Thymus (tissue), 11 donors: ENCODE measurements around the gene PKD1L1. TPM values are rescaled to one million over a fixed set of nuclear protein-coding genes. Genes with fewer than 3 reads are reported as not detected.

ENCODE experiments used
- DNase-seq, 9 donors: peaks; one replicate each; pipeline ENCODE4 v3.0.0-alpha.2; 2013; ENCODE audit warnings: low spot score in 9 of 9, low read depth in 6 of 9, missing footprints in 1 of 9
- H3K27ac ChIP-seq, 2 donors: one replicate each; pipeline ENCODE4 v1.5.1; 2013; ENCODE audit warnings: control low read depth in 1 of 2, low read depth in 1 of 2, low read length in 1 of 2, mild to moderate bottlenecking in 1 of 2, moderate library complexity in 1 of 2
- H3K27me3 ChIP-seq, 2 donors: one replicate each; pipeline ENCODE4 v1.5.1; 2013; ENCODE audit warnings: low read length in 1 of 2; ENCODE audit not compliant: control insufficient read depth in 2 of 2, insufficient read depth in 1 of 2
- H3K36me3 ChIP-seq, 2 donors: one replicate each; pipeline ENCODE4 v1.5.1; 2013; ENCODE audit warnings: low read length in 1 of 2, mild to moderate bottlenecking in 1 of 2, moderate library complexity in 1 of 2; ENCODE audit not compliant: control insufficient read depth in 2 of 2, insufficient read depth in 2 of 2
- H3K4me1 ChIP-seq, 2 donors: one replicate each; pipeline ENCODE4 v1.5.1; 2013; ENCODE audit warnings: low read length in 2 of 2; ENCODE audit not compliant: control insufficient read depth in 2 of 2, insufficient read depth in 2 of 2
- H3K4me3 ChIP-seq, 2 donors: one replicate each; pipeline ENCODE4 v1.5.1; 2013; ENCODE audit warnings: low read length in 2 of 2, control low read depth in 1 of 2, mild to moderate bottlenecking in 1 of 2
- H3K9me3 ChIP-seq, 2 donors: one replicate each; pipeline ENCODE4 v1.5.1; 2013; ENCODE audit warnings: low read length in 1 of 2, mild to moderate bottlenecking in 1 of 2; ENCODE audit not compliant: control insufficient read depth in 2 of 2, insufficient read depth in 1 of 2
- WGBS: extraction: QIAGEN DNeasy Blood & Tissue Kit; methylation state at CpG from one replicate; pipeline ENCODE4 v1.1.7; 2013; 5-methylcytosine and 5-hydroxymethylcytosine counted together
- polyA plus RNA-seq: library from polyadenylated mRNA; stranded (reverse); fragments of 200-250 nt; gene quantifications from one replicate; pipeline ENCODE4 v1.2.3, GENCODE V29; 2013
- total RNA-seq: library from RNA; stranded (reverse); fragments of 120-200 nt; gene quantifications from one replicate; pipeline ENCODE4 v1.2.4, GENCODE V29; 2013
- donor health status: healthy.

Gene PKD1L1
- total and polyA plus RNA-seq, 2 donors, result 0.19 to 0.78 TPM

- Histone ChIP-seq H3K4me3 (no peak overlapping the region), H3K9me3 (no peaks in the 10 kb centered on the region), H3K27me3 (no peaks in the 10 kb centered on the region), H3K36me3 (no peaks in the 10 kb centered on the region), H3K4me1 (no peaks in the 10 kb centered on the region), H3K27ac (no peak overlapping the region)
- no peak for DNase-seq
- WGBS, result 95% methylated on average over 8 of the region's 8 CpGs
Measured at GRCh38 chr7:47827351-47827756, 120.9 kb downstream of the PKD1L1 start.

- Histone ChIP-seq H3K4me1 (no peaks in the 10 kb centered on the region), H3K27ac (no peak overlapping the region), H3K36me3 (no peaks in the 10 kb centered on the region), H3K27me3 (no peaks in the 10 kb centered on the region), H3K9me3 (no peaks in the 10 kb centered on the region), H3K4me3 (no peak overlapping the region)
- whole genome bisulfite sequencing, result 90% methylated on average over 1 of the region's 1 CpG
- DNase-seq, result no peak
Measured at GRCh38 chr7:47826754-47827153, 121.5 kb downstream of the PKD1L1 start.

GRCh38 chr7:47819607-47819920 is 128.7 kb downstream of the PKD1L1 start:
- Histone ChIP-seq H3K27ac (no peak overlapping the region), H3K4me3 (no peak overlapping the region), H3K36me3 (no peaks in the 10 kb centered on the region), H3K9me3 (no peaks in the 10 kb centered on the region), H3K27me3 (no peaks in the 10 kb centered on the region), H3K4me1 (no peaks in the 10 kb centered on the region)
- 99% methylated on average over 3 of the region's 3 CpGs for WGBS
- no peak for DNase-seq

GRCh38 chr7:47818796-47819606 is 129.3 kb downstream of the PKD1L1 start:
- Histone ChIP-seq H3K36me3 (no peaks in the 10 kb centered on the region), H3K27ac (no peak overlapping the region), H3K4me3 (no peak overlapping the region), H3K9me3 (no peaks in the 10 kb centered on the region), H3K27me3 (no peaks in the 10 kb centered on the region), H3K4me1 (no peaks in the 10 kb centered on the region)
- DNase-seq, result peak in 8 of 9 donors; percentile 19 to 66 (median 39)
- 71% methylated on average over 6 of the region's 6 CpGs for WGBS

GRCh38 chr7:47817917-47818316 is 130.3 kb downstream of the PKD1L1 start:
- H3K9me3 ChIP-seq, result no peaks in the 10 kb centered on the region
- H3K4me1 ChIP-seq, result no peaks in the 10 kb centered on the region
- no peak overlapping the region for H3K4me3 ChIP-seq
- no peak overlapping the region for H3K27ac ChIP-seq
- DNase-seq, result no peak
- H3K36me3 ChIP-seq, result no peaks in the 10 kb centered on the region
- WGBS, result 95% methylated on average over 3 of the region's 3 CpGs
- no peaks in the 10 kb centered on the region for H3K27me3 ChIP-seq

- no peaks in the 10 kb centered on the region for H3K27me3 ChIP-seq
- WGBS, result 92% methylated on average over 4 of the region's 4 CpGs
- H3K4me3 ChIP-seq, result no peak overlapping the region
- no peak for DNase-seq
- H3K9me3 ChIP-seq, result no peaks in the 10 kb centered on the region
- no peaks in the 10 kb centered on the region for H3K36me3 ChIP-seq
- no peaks in the 10 kb centered on the region for H3K4me1 ChIP-seq
- no peak overlapping the region for H3K27ac ChIP-seq
Measured at GRCh38 chr7:47816647-47817046, 131.6 kb downstream of the PKD1L1 start.

DNA sequence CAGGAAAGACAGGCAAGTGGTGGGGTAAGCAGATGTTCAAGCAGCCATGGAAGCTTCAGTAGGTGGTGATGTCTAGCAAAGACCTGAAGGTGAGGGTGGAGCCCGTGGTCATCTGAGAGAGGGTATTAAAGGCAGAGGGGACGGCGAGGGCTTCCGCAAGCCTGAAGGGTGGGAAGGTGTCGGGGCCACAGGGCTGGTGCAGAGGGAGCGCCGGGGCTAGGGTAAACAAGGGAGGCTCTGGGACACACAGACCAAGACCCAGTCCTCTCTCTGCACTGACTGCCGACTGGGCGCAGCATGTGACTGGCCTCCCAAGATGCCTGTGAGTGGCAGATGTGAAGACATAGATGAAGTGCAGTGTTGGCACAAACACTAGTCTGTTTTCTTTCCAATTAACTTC is 132.4 kb downstream of the PKD1L1 start:
- no peak for DNase-seq
- Histone ChIP-seq H3K27ac (no peak overlapping the region), H3K27me3 (no peaks in the 10 kb centered on the region)

GRCh38 chr7:47814905-47815613 is 133.2 kb downstream of the PKD1L1 start:
- DNase-seq, result no peak
- no peaks in the 10 kb centered on the region for H3K27me3 ChIP-seq
- 89% methylated on average over 11 of the region's 11 CpGs for WGBS
- no peaks in the 10 kb centered on the region for H3K36me3 ChIP-seq
- no peak overlapping the region for H3K27ac ChIP-seq
- H3K4me1 ChIP-seq, result no peaks in the 10 kb centered on the region
- H3K9me3 ChIP-seq, result no peaks in the 10 kb centered on the region
- no peak overlapping the region for H3K4me3 ChIP-seq

More for the DNA sequence above, 132.4 kb downstream of the PKD1L1 start:
- Histone ChIP-seq H3K9me3 (no peaks in the 10 kb centered on the region), H3K4me3 (no peak overlapping the region), H3K36me3 (no peaks in the 10 kb centered on the region), H3K4me1 (no peaks in the 10 kb centered on the region)
- WGBS, result 95% methylated on average over 9 of the region's 9 CpGs

- H3K4me1 ChIP-seq, result no peaks in the 10 kb centered on the region
- 83% methylated on average over 10 of the region's 10 CpGs for WGBS
Measured at GRCh38 chr7:47813620-47814260, 134.5 kb downstream of the PKD1L1 start.

More at GRCh38 chr7:47813620-47814260, 134.5 kb downstream of the PKD1L1 start:
- H3K27ac ChIP-seq, result no peak overlapping the region
- no peaks in the 10 kb centered on the region for H3K27me3 ChIP-seq
- H3K36me3 ChIP-seq, result no peaks in the 10 kb centered on the region
- no peak overlapping the region for H3K4me3 ChIP-seq
- H3K9me3 ChIP-seq, result no peaks in the 10 kb centered on the region
- DNase-seq, result no peak
